ENCODE data around the gene MUC5B. TPM values are rescaled to one million over a fixed set of nuclear protein-coding genes. Genes with fewer than 3 reads are reported as not detected.

The MUC5B gene
- total and polyA plus RNA-seq, 2 donors from 2014 or later = 0.38 TPM; not detected in 1

DNA sequence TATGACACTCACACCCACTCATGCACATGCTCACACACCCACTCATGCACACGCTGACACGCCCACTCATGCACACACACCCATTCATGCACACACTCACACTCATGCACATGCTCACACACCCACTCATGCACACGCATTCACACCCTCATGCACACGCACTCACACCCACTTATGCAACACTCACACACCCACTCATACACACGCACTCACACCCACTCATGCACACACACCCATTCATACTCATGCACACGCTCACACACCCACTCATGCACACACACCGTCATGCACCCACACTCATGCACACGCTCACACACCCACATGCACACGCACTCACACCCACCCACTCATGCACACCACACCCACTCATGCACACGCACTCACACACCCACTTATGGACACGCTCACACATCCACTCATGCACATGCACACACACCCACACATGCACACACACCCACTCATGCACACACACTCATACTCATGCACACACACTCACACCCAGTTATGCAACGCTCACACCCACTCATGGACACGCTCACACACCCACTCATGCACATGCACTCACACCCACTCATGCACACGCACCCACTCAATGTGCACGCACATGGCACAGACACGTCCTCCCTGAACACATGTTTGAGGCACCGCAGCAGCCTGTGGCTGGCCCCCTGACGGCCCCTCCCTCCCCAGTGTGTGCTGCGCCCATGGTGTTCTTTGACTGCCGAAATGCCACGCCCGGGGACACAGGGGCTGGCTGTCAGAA lies 47.2 kb upstream of the MUC5B start:
- H3K36me3 ChIP-seq (ENCODE audit: control insufficient read depth in 2 of 3, insufficient read depth in 3 of 3, low read length in 3 of 3) = no peaks in the 10 kb centered on the region
- no peak for FAIRE-seq
- H3K9ac ChIP-seq (ENCODE audit: low read length in 3 of 3) = no peak overlapping the region
- TF ChIP-seq, protein P1, sequence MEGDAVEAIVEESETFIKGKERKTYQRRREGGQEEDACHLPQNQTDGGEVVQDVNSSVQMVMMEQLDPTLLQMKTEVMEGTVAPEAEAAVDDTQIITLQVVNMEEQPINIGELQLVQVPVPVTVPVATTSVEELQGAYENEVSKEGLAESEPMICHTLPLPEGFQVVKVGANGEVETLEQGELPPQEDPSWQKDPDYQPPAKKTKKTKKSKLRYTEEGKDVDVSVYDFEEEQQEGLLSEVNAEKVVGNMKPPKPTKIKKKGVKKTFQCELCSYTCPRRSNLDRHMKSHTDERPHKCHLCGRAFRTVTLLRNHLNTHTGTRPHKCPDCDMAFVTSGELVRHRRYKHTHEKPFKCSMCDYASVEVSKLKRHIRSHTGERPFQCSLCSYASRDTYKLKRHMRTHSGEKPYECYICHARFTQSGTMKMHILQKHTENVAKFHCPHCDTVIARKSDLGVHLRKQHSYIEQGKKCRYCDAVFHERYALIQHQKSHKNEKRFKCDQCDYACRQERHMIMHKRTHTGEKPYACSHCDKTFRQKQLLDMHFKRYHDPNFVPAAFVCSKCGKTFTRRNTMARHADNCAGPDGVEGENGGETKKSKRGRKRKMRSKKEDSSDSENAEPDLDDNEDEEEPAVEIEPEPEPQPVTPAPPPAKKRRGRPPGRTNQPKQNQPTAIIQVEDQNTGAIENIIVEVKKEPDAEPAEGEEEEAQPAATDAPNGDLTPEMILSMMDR (IDR thresholded peaks at IDR 0.05; ENCODE audit: borderline replicate concordance, extremely low read depth, insufficient read depth) = no peak
- DNase-seq = peak in 1 of 5 donors; percentile 26
- H3K9me3 ChIP-seq (ENCODE audit: control insufficient read depth in 2 of 3, insufficient read depth in 1 of 3, low read length in 3 of 3) = no peaks in the 10 kb centered on the region
- no peak overlapping the region for H3K4me3 ChIP-seq (ENCODE audit: low read length in 3 of 3)
- no peak overlapping the region for H3K27ac ChIP-seq (ENCODE audit: low read depth in 2 of 2, low read length in 2 of 2)
- no peaks in the 10 kb centered on the region for H3K4me1 ChIP-seq (ENCODE audit: control insufficient read depth in 2 of 3, insufficient read depth in 2 of 3, low read depth in 1 of 3, low read length in 3 of 3)
- intact Hi-C loops (cut with DNase I) = no loop called here
- H3K27me3 ChIP-seq (ENCODE audit: control insufficient read depth, insufficient read depth, low read length) = no peaks in the 10 kb centered on the region

DNA sequence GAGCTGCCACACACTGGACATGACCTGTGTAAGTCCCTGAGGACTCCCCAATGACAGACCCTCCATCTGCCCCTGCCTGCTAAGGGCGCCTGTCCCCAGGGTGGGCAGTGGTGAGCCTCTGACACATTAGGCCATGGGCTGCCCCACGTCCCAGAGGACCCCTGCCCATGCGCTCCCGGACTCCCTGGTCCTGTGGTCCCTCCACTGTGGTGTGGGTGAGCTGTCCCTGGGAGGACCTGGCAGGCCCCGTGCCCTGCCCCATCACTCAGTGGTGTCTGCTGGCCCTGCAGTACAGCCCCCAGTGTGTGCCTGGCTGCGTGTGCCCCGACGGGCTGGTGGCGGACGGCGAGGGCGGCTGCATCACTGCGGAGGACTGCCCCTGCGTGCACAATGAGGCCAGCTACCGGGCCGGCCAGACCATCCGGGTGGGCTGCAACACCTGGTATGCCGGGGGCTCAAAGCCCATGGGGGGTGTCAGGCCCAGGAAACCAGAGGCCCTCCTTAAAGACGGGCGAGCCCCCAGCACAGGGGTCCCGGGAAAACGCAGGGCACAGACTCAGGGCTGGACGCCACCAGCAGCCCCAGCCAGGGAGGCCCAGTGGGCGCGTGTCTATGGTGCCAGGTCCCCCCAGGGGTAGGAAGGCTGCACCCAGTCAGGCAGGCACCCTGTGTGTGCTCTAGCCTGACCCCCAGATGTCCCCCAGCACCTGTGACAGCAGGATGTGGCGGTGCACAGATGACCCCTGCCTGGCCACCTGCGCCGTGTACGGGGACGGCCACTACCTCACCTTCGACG lies 46.4 kb upstream of the MUC5B start:
- H3K27ac ChIP-seq (ENCODE audit: low read depth in 2 of 2, low read length in 2 of 2) = no peak overlapping the region
- no peaks in the 10 kb centered on the region for H3K9me3 ChIP-seq (ENCODE audit: control insufficient read depth in 2 of 3, insufficient read depth in 1 of 3, low read length in 3 of 3)
- no peaks in the 10 kb centered on the region for H3K4me1 ChIP-seq (ENCODE audit: control insufficient read depth in 2 of 3, insufficient read depth in 2 of 3, low read depth in 1 of 3, low read length in 3 of 3)
- no peaks in the 10 kb centered on the region for H3K27me3 ChIP-seq (ENCODE audit: control insufficient read depth, insufficient read depth, low read length)
- TF ChIP-seq, protein P1 (IDR thresholded peaks at IDR 0.05; ENCODE audit: borderline replicate concordance, extremely low read depth, insufficient read depth) = no peak
- intact Hi-C loops (cut with DNase I) = no loop called here
- FAIRE-seq = no peak
- peak in 1 of 5 donors; percentile 57 for DNase-seq
- no peak overlapping the region for H3K4me3 ChIP-seq (ENCODE audit: low read length in 3 of 3)
- no peak overlapping the region for H3K9ac ChIP-seq (ENCODE audit: low read length in 3 of 3)
- no peaks in the 10 kb centered on the region for H3K36me3 ChIP-seq (ENCODE audit: control insufficient read depth in 2 of 3, insufficient read depth in 3 of 3, low read length in 3 of 3)

DNA sequence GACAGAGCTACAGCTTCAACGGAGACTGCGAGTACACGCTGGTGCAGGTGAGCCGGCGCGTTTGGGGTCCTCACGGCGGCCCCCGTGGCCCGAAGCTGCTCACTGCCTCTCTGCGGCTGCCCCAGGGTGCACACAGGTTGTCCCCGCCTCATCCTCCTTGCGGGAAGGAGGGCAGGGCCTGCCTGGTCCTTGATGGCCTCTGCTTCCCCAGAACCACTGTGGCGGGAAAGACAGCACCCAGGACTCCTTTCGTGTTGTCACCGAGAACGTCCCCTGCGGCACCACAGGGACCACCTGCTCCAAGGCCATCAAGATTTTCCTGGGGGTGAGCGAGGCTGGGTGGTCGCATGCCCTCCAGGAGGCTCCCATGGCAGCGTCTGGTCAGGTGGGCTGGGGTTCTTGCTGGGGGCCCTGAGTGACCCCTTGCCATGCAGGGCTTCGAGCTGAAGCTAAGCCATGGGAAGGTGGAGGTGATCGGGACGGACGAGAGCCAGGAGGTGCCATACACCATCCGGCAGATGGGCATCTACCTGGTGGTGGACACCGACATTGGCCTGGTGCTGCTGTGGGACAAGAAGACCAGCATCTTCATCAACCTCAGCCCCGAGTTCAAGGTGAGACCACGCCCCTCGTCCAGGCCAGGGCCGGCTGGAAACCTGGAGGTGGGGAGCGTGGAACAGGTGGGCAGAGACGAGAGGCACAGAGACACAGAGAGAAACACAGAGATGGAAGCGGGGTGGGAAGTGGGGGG lies 45.7 kb upstream of the MUC5B start:
- peak in 1 of 5 donors; percentile 48 for DNase-seq
- no peaks in the 10 kb centered on the region for H3K27me3 ChIP-seq (ENCODE audit: control insufficient read depth, insufficient read depth, low read length)
- no peak for FAIRE-seq
- no peak overlapping the region for H3K27ac ChIP-seq (ENCODE audit: low read depth in 2 of 2, low read length in 2 of 2)
- no peaks in the 10 kb centered on the region for H3K4me1 ChIP-seq (ENCODE audit: control insufficient read depth in 2 of 3, insufficient read depth in 2 of 3, low read depth in 1 of 3, low read length in 3 of 3)
- H3K9ac ChIP-seq (ENCODE audit: low read length in 3 of 3) = no peak overlapping the region
- H3K4me3 ChIP-seq (ENCODE audit: low read length in 3 of 3) = no peak overlapping the region
- intact Hi-C loops (cut with DNase I) = no loop called here
- H3K9me3 ChIP-seq (ENCODE audit: control insufficient read depth in 2 of 3, insufficient read depth in 1 of 3, low read length in 3 of 3) = no peaks in the 10 kb centered on the region
- TF ChIP-seq, protein P1 (IDR thresholded peaks at IDR 0.05; ENCODE audit: borderline replicate concordance, extremely low read depth, insufficient read depth) = no peak
- H3K36me3 ChIP-seq (ENCODE audit: control insufficient read depth in 2 of 3, insufficient read depth in 3 of 3, low read length in 3 of 3) = no peaks in the 10 kb centered on the region
